Right lobe of liver (tissue), 6 donors: Measurements from ENCODE around the gene NKAIN2. TPM values are rescaled to one million over a fixed set of nuclear protein-coding genes. Genes with fewer than 3 reads are reported as not detected.
"Not testable (repeated sequence)": the region's sequence is repeated elsewhere in the genome, so short reads cannot be mapped to it uniquely, and the experiment has no call there.

Experiments
- ATAC-seq, 4 donors: fragments of 200-7000 bp; cut with Tn5 transposase; one replicate each; pipeline ENCODE4 v1.9.1; 2020; ENCODE audit warnings: mild to moderate bottlenecking in 4 of 4, moderate library complexity in 4 of 4
- DNase-seq, 3 donors: peaks; one replicate each; pipeline ENCODE4 v3.0.0-alpha.2; 2020
- H3K27ac ChIP-seq, 3 donors: fragments of 200-600 bp; one replicate each; pipeline ENCODE4 v1.8.0; 2022
- H3K27me3 ChIP-seq, 2 donors: fragments of 200-600 bp; one replicate each; pipeline ENCODE4 v1.8.0; 2022
- H3K36me3 ChIP-seq, 4 donors: fragments of 200-600 bp; sonication (generic) in 1 of 4; one replicate each; pipeline versions ENCODE4 v1.5.1 to v1.8.0; 2017 to 2022; ENCODE audit warnings: control low read depth in 1 of 4
- H3K4me1 ChIP-seq, 4 donors: fragments of 200-600 bp; sonication (generic) in 1 of 4; one replicate each; pipeline versions ENCODE4 v1.5.1 to v1.8.0; 2017 to 2022; ENCODE audit warnings: control low read depth in 1 of 4
- H3K4me3 ChIP-seq, 3 donors: fragments of 200-600 bp; one replicate each; pipeline ENCODE4 v1.8.0; 2022
- H3K9me3 ChIP-seq, 4 donors: fragments of 200-600 bp; sonication (generic) in 1 of 4; one replicate each; pipeline versions ENCODE4 v1.5.1 to v1.8.0; 2017 to 2022; ENCODE audit warnings: control low read depth in 1 of 4
- POLR2A ChIP-seq: fragments of 450-650 bp; IDR thresholded peaks from one replicate; pipeline ENCODE4 v1.6.1; 2017; ENCODE audit warnings: antibody characterized with exemption, mild to moderate bottlenecking
- WGBS: methylation state at CpG from one replicate; pipeline ENCODE4 v1.1.6; 2018; ENCODE audit warnings: low coverage, low lambda C conversion rate; ENCODE audit not compliant: insufficient coverage; ENCODE audit errors: missing lambda C conversion rate; 5-methylcytosine and 5-hydroxymethylcytosine counted together
- intact Hi-C, 2 donors: fragments of 100-400 bp; cut with DNase I; formaldehyde crosslinking; loops; one replicate each; pipeline versions ENCODE4 v1.11.2 to v1.14.1; 2022
- total RNA-seq, 6 experiments: library from RNA; depleted of rRNA in 2 of 6; stranded (reverse); fragments of >200 nt in 2 of 6; fragmentation: NEBNext Ultra II Directional in 3 of 6; extraction: Animal tissue kit (Norgen Biotek cat#: 25700) in 3 of 6; gene quantifications; one replicate each; pipeline versions ENCODE4 v1.1.0 to v1.2.4, GENCODE V29; 2016 to 2023
- TF ChIP-seq, protein P1 (sequence below), 4 donors: fragments of 200-600 bp in 3 of 4; fragments of 450-650 bp in 1 of 4; IDR thresholded peaks; one replicate each; pipeline versions ENCODE4 v1.5.1 to v1.8.0; 2016 to 2022; ENCODE audit warnings: antibody characterized with exemption in 4 of 4, mild to moderate bottlenecking in 2 of 4
- donor health status: DM: no; HTN: yes; CAD: no.
- donor health status: DM: no; HTN: no; CAD: no.
- donor health status: DM: no; HTN: no; CAD: no.
- donor health status: DM: no; HTN: yes; CAD: no.
- donor health status: DM: no; HTN: yes; CAD: no.

The NKAIN2 gene
- total RNA-seq, 6 experiments from 2014 or later = 0.16 to 0.28 TPM; not detected in 4

DNA sequence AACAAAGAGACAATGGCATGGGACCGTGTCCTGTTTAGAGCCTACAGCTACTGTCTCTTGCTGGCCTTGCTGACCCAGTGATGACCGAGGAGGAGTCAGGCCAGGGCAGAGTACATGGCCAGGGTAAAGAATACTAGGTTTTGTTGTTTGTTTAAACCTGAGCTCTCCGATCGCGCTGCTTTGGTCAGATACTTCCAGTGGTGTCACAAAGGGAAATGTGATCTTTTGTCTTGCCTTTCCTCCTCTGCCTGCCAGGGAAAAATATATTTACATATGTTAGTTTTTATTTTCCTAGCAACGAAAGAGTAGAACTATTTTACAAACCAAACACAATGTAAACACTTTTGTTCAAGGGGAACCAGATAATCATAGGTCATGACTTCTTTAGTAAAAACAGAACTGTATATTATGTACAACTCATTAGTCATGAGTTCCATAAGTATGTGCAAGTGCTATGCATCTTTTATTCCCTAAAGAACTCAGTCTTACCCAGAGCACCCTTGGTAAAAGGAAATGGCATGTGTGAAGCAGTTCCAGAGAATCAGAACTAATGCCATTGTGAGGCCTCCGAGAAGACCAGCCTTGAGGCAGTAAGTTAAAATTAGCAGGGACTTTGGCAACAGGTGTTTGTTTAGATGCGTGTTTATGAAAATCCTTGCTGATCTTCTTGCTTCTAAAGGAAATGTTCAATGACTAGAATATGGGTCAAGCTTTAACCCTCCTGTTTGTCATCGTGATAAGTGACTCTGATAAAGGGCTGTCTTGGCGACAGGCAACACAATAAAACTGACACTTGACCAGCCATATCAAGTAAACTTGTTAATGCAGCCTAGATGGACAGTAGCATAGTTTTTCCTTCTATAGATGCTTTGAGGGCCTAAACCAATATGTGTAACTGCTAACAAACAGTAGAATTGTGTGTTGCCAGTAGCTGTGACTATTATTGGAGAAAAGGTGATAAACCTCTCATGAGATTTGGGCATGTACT is 204.6 kb downstream of the NKAIN2 start:
- DNase-seq (peak; percentile 42 to 76 (median 66)), ATAC-seq (peak; percentile 98 to 99 (median 99))
- intact Hi-C loops = no loop called here
- peaks cover 0 to 8% (median 4%) of the 10 kb centered on the region in 4 donors for H3K4me1 ChIP-seq
- H3K9me3 ChIP-seq = no peaks in the 10 kb centered on the region
- no peaks in the 10 kb centered on the region for H3K27me3 ChIP-seq
- no peak overlapping the region for H3K4me3 ChIP-seq
- H3K27ac ChIP-seq = peak overlapping the region in 1 of 3 donors; percentile 7
- TF ChIP-seq POLR2A = no peak
- TF ChIP-seq, protein P1, sequence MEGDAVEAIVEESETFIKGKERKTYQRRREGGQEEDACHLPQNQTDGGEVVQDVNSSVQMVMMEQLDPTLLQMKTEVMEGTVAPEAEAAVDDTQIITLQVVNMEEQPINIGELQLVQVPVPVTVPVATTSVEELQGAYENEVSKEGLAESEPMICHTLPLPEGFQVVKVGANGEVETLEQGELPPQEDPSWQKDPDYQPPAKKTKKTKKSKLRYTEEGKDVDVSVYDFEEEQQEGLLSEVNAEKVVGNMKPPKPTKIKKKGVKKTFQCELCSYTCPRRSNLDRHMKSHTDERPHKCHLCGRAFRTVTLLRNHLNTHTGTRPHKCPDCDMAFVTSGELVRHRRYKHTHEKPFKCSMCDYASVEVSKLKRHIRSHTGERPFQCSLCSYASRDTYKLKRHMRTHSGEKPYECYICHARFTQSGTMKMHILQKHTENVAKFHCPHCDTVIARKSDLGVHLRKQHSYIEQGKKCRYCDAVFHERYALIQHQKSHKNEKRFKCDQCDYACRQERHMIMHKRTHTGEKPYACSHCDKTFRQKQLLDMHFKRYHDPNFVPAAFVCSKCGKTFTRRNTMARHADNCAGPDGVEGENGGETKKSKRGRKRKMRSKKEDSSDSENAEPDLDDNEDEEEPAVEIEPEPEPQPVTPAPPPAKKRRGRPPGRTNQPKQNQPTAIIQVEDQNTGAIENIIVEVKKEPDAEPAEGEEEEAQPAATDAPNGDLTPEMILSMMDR (IDR thresholded peaks at IDR 0.05) = no peak
- 7% methylated on average over 9 of the region's 10 CpGs for WGBS
- H3K36me3 ChIP-seq = no peaks in the 10 kb centered on the region

DNA sequence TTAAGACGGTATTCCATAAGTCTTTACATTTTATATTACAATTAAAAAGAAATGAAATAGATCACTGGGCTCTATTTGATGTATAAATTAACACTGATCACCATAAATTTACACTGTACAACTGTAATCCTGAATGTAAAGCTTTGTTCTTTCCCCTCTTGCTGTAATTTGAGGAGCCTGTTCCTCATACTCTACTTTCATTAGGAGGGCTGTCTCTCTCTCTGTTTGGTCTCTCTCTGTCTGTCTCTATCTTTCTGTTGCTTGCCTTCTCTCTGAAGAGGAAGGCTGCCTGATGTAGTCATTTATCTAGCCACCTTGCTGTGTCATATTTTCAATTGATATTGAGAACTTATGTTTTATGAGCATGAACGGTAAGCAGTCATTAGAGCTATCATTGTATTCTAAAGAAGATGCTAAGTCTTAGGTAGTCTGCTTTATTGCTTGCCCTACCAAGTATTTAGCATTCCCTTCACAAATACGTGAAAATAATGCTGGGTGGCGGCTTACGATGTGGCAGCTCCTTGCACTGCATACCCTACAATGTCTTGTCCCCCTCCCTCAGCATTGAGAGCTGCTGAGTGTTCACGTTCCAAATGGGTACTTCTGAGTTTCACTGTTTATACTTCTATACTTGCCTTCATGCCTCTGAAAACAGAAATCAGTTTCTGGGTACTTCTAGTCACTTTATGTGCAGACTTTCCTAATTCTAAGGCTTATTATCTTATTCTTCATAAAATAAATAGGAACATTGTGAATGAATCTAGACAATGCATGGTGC is 205.5 kb downstream of the NKAIN2 start:
- Histone ChIP-seq H3K4me1 (peaks cover 0 to 8% (median 4%) of the 10 kb centered on the region in 4 donors), H3K4me3 (no peak overlapping the region), H3K36me3 (no peaks in the 10 kb centered on the region), H3K27ac (no peak overlapping the region), H3K9me3 (no peaks in the 10 kb centered on the region), H3K27me3 (no peaks in the 10 kb centered on the region)
- intact Hi-C loops = no loop called here
- TF ChIP-seq, protein P1 (IDR thresholded peaks at IDR 0.05) = no peak
- no peak for TF ChIP-seq POLR2A
- DNase-seq = no peak
- no peak for ATAC-seq
- 73% methylated on average over 6 of the region's 6 CpGs for WGBS

DNA sequence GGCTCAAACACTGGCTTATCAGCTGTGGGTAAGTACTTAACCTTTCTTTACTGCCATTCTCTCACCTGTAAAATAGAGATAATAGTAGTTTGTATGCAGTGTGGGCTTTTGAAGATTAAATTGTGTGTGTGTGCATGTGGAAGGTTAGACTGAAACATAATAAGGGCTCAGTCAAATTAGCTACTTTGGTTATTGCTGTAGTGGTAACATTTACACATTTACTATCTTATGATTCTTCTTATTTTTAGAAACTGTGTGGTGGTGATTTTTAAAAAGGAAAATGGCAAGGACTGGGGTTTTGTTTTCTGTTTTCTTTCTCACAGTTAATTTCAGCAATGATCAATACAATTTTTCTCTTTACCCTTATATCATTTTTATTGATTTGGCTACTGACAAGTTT is 206.9 kb downstream of the NKAIN2 start:
- TF ChIP-seq POLR2A = no peak
- H3K4me1 ChIP-seq = peaks cover 0 to 8% (median 4%) of the 10 kb centered on the region in 4 donors
- no peak overlapping the region for H3K4me3 ChIP-seq
- no peak overlapping the region for H3K27ac ChIP-seq
- no peak for ATAC-seq
- no peaks in the 10 kb centered on the region for H3K9me3 ChIP-seq
- intact Hi-C loops = no loop called here
- no peaks in the 10 kb centered on the region for H3K36me3 ChIP-seq
- DNase-seq = no peak
- H3K27me3 ChIP-seq = no peaks in the 10 kb centered on the region

DNA sequence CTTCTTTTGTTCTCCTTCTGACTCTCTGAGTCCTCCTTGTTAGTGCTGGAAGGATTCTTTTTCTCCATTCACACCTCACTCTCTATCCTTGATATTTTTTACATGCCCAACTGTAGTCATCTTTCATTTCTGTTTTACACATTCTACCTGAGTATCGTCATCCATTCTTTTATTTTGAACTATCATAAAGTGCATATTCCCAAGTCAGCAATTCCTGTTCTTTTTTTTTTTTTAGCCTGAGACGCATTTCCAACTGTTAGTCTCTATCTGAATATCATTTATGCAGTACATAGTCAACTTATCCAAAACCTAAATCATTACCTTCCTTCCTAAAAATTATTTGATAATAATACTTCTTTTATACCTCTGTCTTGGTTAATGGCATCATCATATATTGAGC is 207.5 kb downstream of the NKAIN2 start:
- H3K36me3 ChIP-seq = no peaks in the 10 kb centered on the region
- H3K9me3 ChIP-seq = no peaks in the 10 kb centered on the region
- no peaks in the 10 kb centered on the region for H3K27me3 ChIP-seq
- WGBS = 90% methylated on average over 2 of the region's 2 CpGs
- no peak for ATAC-seq
- no peak overlapping the region for H3K27ac ChIP-seq
- TF ChIP-seq, protein P1 (IDR thresholded peaks at IDR 0.05) = no peak
- no peak for TF ChIP-seq POLR2A
- H3K4me3 ChIP-seq = no peak overlapping the region
- H3K4me1 ChIP-seq = peaks cover 0 to 8% (median 4%) of the 10 kb centered on the region in 4 donors
- intact Hi-C loops = no loop called here
- DNase-seq = no peak

DNA sequence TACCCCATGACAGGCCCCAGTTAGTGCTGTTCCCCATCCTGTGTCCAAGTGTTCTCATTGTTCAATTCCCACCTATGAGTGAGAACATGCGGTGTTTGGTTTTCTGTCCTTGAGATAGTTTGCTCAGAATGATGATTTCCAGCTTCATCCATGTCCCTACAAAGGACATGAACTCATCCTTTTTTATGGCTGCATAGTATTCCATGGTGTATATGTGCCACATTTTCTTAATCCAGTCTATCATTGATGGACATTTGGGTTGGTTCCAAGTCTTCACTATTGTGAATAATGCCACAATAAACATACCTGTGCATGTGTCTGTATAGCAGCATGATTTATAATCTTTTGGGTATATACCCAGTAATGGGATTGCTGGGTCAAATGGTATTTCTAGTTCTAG is 218.4 kb downstream of the NKAIN2 start:
- DNase-seq, H3K4me3 ChIP-seq, intact Hi-C loops, H3K9me3 ChIP-seq, H3K4me1 ChIP-seq, H3K27ac ChIP-seq, H3K27me3 ChIP-seq, ATAC-seq, H3K36me3 ChIP-seq: not testable (repeated sequence)
- WGBS = 88% methylated on average over 1 of the region's 1 CpG
